Embryonic facial prominence (tissue), 1 donor: ENCODE results near the gene STAMBPL1.
"Not testable (repeated sequence)": the region's sequence is repeated elsewhere in the genome, so short reads cannot be mapped to it uniquely, and the experiment has no call there.

Experiments
- DNase-seq: peaks from one replicate; pipeline ENCODE4 v3.0.0-alpha.2; 2016; ENCODE audit errors: extremely low spot score

Gene STAMBPL1

DNA sequence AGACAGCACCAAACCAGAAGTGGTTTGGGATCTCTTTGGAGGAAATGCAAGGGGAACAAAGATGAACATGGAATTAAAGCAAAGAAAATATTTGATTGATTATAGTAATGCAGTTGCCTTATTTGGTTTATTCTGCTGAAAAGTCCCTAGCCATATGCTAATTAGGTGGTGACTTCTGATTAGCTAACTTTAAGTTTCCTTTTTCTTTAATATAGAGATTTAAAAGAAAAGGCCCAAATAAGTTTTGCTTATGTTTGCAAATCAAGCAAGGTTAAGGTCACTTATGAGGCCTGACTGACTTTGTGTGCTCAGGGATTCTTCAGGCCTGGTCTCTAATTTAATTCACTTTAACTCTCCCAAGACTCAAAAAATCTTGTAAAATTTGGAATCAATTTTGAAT lies 22.2 kb upstream of the STAMBPL1 start:
- no peak for DNase-seq

DNA sequence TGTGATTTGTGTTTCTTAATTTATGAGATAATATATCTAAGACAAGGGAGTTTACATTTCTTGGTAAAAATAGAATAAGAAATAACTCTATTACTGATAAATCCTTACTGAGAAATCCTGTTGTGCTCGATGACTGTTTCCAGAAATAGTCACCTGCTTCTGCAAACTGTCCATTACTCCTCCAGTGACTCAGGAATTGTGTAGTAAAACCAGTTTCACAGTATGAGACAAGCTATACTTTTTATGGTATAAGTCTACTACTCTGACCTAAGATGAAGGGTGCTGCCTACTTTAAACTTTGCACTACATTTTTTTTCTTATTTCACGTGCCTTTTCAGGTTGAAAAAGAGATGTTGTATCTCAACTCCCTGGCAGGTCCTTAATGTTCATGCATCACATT lies 21.6 kb upstream of the STAMBPL1 start:
- no peak for DNase-seq

DNA sequence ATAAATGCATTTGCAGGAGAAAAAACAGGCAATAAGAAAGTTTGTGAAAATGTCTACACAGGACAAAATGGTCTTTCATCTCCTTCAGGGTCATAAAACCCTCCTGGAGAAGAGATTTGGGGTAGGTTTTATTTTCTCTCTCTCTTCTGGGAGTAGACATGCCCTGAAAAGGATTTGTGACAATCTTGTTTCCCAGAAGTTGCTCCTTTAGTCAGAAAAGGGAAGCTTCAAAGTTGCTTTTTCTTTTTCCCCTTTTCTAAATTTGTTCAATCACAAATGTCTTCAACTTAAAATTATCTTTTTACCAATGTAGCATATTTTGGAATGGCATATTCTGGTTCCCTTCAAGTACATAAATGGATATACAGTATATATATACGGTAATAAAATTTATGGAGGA lies 19.0 kb upstream of the STAMBPL1 start:
- no peak for DNase-seq

DNA sequence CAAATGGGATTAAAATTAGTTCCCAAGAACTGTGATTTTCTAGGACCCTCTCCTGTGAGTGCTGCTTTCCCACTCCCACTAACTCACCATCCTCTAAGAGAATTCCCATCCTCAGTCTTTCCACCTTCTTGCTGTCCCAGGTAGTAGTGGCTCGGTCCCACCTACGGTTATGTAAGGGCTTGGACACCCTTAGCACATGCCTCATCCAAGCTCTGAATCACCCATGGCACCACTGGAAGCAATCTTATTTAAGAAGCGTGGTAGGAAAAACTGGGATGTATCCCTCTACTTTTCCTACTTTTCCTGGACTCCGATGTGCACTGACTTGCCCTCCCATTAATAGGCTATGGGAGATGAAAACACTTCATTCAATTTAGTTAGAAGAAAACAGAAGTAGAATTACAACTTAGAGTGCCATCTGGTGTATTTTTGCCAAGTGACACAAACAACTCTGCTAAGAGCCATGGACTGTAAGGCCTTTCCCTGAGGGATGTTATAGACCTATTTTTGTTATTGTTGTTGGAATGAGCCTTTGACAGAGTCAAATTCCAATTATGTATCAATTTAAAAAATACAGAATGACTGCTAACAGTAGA lies 14.7 kb upstream of the STAMBPL1 start:
- no peak for DNase-seq

DNA sequence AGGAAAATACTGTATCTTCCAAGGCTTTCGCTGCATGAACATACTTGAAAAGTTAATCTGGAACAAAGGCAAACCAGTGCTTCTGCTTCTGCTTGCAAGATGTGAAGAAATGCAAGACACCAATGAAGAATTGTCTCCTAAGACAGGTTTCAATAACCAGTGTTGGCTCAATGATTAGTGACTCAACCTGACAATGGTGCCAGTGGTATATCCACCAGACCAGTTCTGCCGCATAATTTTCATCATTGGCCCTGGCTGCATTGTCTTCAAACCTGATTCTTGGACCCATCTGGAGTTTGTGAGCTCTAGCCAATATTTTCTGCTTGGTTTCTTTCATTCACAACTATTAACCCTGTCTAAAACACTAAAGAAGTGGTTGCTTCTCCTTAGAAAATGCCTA lies 13.6 kb upstream of the STAMBPL1 start:
- no peak for DNase-seq

DNA sequence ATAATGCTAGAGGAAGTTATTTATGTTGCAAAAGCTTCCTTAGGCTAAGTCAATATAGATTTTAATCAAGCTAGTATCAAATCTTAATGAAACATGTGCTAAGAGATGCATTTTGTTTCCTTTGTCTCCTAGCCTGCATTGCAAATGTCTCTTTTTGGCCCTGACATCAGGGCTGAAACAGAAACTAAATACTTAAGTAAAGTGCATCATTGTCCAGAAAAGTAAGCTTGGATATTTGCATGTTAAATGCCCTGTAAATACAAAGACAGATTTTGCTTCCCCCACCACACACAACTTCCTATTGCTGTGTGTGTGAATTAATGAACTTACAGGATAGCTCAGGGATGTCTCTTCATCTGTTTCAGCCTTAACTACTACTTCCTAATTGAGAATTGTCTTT lies 10.0 kb upstream of the STAMBPL1 start:
- DNase-seq = no peak

DNA sequence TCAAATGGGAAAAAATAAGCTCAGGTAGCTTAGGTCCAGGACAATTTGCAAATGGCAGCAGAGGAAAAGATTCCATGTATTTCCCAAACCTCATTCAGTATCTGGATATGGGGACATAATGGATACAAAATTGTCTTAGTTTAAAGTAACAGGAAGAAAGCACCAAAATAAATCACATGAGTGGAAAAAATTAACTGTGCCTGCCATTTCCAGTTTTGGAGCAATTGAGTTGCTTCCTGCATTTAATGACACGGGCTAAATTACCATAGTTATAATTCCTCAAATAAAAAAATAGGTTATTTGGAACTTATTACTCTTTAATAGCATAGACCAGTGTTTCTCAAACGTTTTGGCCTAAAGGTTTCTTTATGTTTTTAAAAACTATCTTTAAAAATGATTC lies 6.3 kb upstream of the STAMBPL1 start:
- no peak for DNase-seq

DNA sequence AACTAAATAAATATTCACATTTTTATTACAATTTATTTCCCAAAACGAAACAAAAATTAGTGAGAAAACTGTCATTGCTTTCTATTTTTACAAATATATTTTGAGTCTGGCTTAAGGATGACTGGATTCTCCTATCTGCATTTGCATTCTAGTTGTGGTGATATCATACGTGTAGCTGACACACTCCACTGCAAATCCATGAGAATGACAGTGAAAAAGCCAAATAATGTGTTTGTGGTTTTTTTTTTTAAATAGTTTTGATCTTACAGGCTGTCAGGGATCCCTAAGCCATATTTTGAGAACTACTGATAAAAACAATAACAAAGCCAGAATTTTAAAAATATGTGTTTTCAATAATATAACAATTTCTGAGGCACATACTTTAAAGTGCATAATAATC lies 5.8 kb upstream of the STAMBPL1 start:
- DNase-seq = no peak

DNA sequence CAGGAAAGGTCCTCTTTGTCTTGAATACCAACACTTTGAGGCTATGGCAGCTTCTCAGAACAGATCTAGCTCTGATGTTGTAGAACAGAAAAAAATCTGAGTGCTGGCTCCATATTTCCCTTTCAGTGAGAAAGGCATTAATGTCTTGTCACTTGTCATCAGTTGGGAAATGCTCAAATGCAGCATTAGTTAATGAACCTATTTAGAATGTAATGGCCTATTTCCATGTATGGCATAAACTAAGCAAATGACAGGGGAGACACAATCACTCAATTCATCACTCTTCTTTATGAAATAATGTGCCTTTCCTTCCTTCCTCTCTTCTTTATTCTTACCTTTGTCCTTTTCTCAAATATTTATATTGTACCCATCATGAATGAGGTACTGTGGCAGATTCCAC lies 5.0 kb upstream of the STAMBPL1 start:
- no peak for DNase-seq

DNA sequence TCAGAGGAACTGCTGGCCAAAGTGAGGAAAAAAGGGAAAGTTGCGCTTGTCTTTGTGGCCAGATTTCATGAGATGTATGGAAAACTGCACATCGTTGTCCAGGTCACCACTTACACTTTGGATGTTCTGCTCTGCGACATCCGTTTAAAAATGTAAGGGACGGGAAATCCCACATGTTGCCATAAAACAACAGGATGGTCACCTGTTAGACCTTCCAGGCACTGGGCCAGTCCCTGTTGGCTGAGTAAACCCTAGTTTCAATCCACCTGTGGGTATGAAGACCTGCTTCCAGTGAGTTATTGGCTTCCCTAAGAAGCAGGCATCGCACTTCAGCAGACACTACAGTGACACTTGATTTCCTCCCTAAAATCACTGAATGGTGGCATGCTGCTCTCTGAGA lies 2.7 kb upstream of the STAMBPL1 start:
- no peak for DNase-seq

DNA sequence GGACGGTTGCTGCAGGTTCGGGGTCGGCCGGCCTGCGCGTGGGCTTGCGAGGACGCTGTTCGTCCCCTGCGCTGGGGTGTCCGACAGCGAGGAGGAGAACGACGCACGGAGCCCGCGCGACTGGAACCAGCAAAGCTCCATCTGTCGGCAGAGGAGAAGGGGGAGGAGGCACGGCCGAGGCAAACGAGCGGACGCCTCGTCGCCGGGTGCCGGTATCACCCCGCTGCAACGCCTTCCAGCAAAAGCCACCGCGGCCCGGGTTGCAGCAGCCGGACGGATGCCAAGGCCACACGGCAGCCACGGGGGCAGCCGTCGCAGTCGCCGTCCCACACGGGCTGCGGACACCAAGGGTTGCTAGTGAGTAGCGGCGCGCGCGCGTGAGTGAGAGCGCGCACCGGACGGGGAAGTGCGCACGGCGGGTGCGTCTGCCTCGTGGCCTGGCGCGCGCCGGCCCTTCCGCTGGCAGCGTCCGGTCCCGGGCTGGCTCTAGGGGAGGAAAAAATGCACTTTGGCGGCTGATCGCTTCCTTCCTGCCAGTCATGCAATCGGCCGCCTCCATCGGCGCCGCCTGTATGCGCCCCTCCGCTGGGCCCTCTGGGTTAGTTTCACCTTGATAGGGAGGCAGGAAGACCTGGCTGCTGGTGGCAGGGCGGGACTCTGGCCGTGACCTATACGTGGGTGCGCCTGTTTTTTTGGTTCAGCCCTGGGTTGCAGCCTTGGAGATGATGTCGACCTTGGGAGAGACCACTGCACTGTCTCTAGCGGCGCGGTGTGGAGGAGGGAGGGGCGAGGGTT lies 434 bp downstream of the STAMBPL1 start:
- DNase-seq = no peak

DNA sequence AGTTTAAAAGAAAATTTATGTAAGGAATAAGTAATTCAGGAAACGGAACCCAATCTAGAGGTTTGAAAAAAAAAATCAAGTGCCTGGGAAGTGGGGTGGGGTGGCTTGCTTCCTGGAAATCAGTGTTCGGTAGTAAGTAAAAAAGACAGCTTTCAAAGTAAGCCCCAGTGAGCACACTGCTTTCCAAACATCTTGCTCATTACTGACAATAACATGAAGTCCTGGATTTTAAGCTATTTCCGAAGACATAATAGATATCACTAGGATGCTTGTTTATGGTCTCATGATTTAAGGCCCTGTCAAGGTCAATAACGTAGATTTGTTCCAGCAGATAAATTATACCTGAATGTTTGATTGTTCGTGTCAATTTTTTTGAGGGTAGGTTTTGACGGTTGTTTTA lies 1.3 kb downstream of the STAMBPL1 start:
- no peak for DNase-seq

DNA sequence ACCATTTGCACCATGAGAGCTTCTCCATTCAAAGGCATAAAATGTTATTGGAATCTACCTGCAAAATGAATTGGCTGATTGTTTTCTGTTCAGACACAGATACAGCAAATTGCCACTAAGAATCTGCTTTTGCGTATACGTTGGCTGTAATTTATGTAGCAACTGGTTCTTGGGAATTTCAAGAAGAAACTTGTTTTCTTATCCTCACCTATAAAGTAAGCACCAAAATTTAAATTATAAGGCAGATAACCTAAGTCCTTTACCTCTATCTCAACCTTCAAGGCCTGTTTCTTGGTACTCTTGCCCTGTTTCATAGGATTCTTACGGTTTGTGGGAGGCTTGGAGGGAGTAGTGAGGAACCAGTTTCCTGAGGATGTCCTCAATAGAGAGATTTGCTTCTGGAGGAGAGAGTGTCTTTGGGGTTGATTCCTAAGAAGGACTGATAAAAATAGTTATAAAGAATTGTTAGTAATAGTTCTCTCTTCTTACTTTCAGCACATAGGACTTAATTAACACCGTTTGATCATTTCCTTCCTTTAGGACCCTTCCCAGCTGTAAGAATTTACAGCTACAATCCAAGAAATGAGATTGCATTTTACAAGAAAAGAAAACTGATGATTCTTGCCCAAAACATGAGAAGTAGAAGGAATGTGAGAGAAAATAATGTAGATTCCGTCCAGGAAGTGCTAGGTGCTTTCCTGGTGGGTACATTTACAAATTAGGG lies 2.0 kb downstream of the STAMBPL1 start:
- DNase-seq = no peak

DNA sequence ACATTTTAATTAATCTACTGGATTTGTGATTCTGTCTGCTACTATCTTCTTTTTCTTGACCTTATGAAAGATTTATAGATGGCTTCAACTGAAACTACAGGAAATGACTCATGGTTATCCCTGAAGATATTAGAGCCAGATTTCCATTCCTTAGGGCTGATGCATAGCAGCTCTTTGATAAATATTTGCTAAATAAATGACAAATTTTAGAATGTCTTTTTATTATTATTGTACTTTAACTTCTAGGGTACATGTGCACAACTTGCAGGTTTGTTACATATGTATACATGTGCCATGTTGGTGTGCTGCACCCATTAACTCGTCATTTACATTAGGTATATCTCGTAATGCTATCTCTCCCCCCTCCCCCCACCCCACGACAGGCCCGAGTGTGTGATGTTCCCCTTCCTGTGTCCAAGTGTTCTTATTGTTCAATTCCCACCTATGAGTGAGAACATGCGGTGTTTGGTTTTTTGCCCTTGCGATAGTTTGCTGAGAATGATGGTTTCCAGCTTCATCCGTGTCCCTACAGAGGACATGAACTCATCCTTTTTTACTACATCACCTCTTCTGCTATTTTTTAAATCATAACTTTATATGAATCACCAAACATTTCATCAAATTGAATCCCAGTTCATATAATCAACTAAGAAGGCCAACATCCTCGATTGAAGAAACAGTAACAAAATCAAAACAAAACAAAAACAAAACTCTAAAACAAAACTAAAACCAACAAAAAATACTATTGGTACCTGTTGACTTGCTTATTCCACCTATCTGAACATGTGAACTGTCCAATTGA lies 2.8 kb downstream of the STAMBPL1 start:
- not testable (repeated sequence) for DNase-seq

DNA sequence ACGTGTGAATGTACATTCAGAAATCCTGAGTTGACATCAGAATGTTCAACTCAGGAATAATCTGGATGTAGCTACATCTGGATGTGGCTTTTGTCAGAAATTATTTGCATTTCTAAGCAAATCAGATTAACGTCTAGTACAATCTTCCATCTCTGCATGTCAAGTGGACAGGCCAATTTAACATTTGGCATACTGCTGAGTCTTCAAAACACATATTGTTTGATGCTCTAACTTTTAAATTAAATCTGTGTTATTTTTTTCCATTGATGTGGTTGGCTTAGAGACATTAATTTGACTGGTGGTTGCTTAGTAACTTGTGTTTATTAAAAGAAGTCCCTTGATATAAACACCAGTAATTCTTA lies 3.4 kb downstream of the STAMBPL1 start:
- no peak for DNase-seq

DNA sequence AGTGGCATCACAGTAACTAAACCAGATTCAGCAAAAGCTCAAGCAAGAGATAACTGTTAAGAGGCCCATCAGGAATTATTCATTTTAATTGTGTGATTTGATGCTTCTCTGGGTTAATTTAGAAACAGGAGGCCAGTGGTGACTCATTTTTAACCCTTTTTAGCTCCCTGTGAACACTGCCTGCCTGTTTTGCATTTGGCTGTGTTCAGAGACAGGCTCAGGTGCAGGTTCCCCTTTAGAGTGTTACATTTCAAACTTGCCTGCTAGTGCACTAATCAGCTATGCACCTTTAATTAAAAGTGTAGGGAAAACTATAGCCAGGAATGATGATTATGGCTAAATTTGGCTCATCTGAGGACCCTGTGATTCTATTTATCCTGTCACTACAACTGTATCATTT lies 6.5 kb downstream of the STAMBPL1 start:
- no peak for DNase-seq

DNA sequence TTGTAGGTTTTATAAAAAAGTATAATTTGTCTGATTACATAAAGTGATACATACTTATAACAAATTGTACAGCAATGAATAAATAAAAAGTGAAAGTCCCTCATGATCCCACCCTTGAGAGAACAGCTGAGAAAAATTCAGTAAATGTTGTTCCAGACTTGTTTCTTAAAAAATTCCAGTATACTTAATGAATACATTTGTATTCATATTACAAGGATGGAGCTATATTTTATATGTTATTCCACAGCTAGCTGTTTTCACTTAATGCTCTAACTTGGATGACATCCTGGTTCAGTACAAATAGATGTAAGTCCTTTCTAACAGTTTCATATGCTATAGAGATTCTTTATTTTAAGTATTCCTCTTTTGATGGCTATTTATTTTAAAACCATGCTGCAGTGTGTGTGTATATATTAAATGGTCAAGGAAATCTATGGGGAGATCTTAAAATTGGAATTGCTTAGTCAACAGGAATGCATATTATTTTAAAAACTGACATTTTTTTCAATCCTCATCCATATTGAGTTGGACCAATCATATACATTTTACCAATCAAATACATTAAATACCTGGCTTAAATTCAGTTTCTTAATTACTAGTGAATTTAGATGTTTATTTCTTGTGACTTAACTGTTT lies 8.9 kb downstream of the STAMBPL1 start:
- no peak for DNase-seq

DNA sequence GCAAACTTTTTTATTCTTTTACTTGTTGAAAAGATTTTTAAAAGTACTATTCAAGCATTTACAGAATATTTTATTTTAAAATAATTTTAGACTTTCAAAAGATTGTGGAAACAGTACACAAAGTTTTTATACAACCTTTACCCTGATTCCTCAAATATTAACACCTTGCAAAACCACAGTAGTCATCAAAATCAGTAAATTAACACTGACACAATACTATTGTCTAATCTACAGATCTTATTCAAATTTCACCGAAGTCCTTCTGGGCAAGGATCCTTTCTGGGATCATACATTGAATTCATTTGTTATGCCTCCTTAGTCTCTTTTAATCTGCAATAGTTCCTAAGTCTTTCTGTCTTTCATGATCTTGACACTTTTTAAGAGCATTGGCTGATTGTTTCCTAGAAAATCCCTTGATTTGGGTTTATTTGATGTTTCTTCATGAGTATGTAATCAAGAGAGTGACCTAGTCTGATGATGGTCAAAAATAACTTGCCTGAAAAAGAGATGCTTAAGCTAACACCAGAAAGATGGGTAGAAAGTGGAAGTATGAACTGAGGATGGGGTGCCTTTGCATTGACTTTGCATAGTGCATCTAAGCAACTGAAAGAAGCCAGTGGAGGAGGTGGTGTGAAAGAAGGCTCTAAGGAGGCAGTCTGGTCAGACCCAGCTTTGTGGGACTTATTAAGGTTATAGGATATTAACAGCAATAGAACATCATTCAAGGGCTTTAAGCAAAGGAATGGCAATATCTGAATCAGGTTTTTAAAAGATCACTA lies 9.7 kb downstream of the STAMBPL1 start:
- no peak for DNase-seq

DNA sequence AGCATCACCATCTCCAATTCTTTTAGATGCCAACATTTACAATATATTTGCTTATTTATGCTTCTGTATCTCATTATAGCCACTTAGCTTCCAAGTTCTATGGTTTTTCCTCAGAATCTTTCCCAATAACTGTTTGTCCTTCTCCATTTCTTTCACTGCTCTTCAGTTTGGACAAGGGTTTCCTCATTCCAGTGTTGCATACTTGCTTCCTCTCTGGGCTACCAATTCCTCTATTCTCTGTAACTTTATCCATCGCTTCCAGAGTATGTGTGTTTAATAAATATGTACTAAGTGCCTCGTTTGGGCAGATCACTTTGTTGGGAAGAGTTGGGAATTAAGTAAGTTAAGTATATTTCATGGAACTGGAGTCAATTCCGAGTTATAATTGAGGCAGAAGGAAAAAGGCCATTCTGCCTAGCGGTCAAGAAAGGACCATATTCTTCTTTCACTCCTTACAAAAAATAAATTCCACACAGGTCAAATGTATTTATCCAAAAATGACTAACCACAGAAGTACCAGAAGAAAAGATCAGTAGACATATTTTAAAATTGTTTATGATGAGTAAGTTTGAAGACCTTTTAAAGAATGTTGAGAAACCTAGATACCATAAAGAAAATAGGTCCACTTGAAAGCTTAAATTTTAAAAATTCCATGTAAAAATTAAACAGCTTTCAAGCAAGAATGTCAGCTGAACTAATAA lies 10.8 kb downstream of the STAMBPL1 start:
- no peak for DNase-seq

DNA sequence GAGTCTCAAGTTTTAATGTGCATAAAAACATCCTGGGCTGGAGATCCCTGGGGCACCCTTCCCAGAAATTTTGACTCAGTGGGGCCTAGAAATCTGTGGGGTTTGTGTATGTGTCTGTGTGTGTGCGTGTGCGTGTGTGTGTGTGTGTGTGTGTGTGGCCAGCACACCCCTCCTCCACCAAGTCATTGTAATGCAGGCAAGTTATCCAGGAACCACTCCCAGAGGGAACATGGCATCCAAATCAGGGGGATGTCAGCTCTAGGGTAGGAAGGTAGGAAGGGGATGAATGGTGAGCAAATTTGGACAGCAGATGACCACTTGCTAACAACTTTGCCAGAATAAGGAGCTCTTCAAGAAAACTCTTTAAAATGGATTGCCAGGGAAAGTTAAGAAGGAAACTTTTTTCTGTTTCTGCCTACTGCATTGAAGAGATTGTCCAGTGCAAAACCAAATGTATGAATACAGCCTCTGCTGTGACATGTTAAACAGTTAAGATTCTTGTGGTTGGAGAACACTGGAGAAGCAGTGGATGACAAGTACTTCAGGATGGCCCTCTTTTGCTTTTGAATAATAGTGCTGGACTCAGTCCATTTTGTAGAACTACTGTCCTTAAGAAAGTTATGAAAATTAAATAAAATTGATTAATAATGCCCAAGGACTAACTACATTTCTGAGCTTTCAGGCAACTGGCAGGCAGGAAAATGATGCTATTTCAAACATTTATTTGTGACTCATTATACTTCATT lies 12.3 kb downstream of the STAMBPL1 start:
- no peak for DNase-seq
